Gastroesophageal sphincter (tissue), 3 donors: Measurements from ENCODE around the gene ORC3.

Experiments used
- CTCF ChIP-seq, 4 experiments: fragments of 200-600 bp in 2 of 4; fragments of 450-650 bp in 2 of 4; sonication (generic) in 1 of 4; IDR thresholded peaks; one replicate each; pipeline ENCODE4 v1.5.1; 2017 to 2019; ENCODE audit warnings: antibody characterized with exemption in 4 of 4, mild to moderate bottlenecking in 2 of 4, moderate library complexity in 2 of 4
- POLR2AphosphoS5 ChIP-seq: sonication (generic); formaldehyde crosslinking; IDR thresholded peaks from one replicate; pipeline ENCODE4 v1.6.1; 2017; ENCODE audit warnings: antibody characterized with exemption

- TF ChIP-seq CTCF (IDR thresholded peaks at IDR 0.05) (no peak), POLR2AphosphoS5 (no peak)
These were observed 1.1 kb downstream of the ORC3 start for GRCh38 chr6:87590990-87591389.
